ENCODE data around the gene GLIS1.
A peak's percentile ranks its signal among the peaks of the same experiment; 100 is the strongest.

Gene GLIS1

GRCh38 chr1:53739109-53739681 is at the start of gene GLIS1:
Gene GLIS1, minus strand, starts transcription at chr1:53739164. Its CDS starts 1,100 bp downstream, at chr1:53738064.
- H3K4me3 ChIP-seq (ENCODE audit: low read length) = peak within 1 kb of the TSS; percentile 49
- DNase-seq (ENCODE audit: low read depth) = no peak
- no peak for TF ChIP-seq CTCF (conservative IDR thresholded peaks at IDR 0.05; ENCODE audit: low read depth, low read length)

GRCh38 chr1:53787655-53788054 is 48.7 kb upstream of the GLIS1 start:
- no peak for DNase-seq (ENCODE audit: low read depth)
- H3K4me3 ChIP-seq (ENCODE audit: low read length) = no peak overlapping the region
- no peak for TF ChIP-seq CTCF (conservative IDR thresholded peaks at IDR 0.05; ENCODE audit: low read depth, low read length)

GRCh38 chr1:53783056-53783455 is 44.1 kb upstream of the GLIS1 start:
- DNase-seq (ENCODE audit: low read depth) = no peak
- TF ChIP-seq CTCF (conservative IDR thresholded peaks at IDR 0.05; ENCODE audit: low read depth, low read length) = no peak
- no peak overlapping the region for H3K4me3 ChIP-seq (ENCODE audit: low read length)

- no peak for DNase-seq (ENCODE audit: low read depth)
- no peak for TF ChIP-seq CTCF (conservative IDR thresholded peaks at IDR 0.05; ENCODE audit: low read depth, low read length)
These were observed 42.7 kb upstream of the GLIS1 start for GRCh38 chr1:53781654-53782053.

GRCh38 chr1:53777272-53777671 is 38.3 kb upstream of the GLIS1 start:
- no peak for TF ChIP-seq CTCF (conservative IDR thresholded peaks at IDR 0.05; ENCODE audit: low read depth, low read length)
- no peak overlapping the region for H3K4me3 ChIP-seq (ENCODE audit: low read length)
- no peak for DNase-seq (ENCODE audit: low read depth)

More at GRCh38 chr1:53781654-53782053, 42.7 kb upstream of the GLIS1 start:
- H3K4me3 ChIP-seq (ENCODE audit: low read length) = no peak overlapping the region

- DNase-seq (ENCODE audit: low read depth) = no peak
- H3K4me3 ChIP-seq (ENCODE audit: low read length) = no peak overlapping the region
- TF ChIP-seq CTCF (conservative IDR thresholded peaks at IDR 0.05; ENCODE audit: low read depth, low read length) = no peak
These were observed 32.7 kb upstream of the GLIS1 start for GRCh38 chr1:53771648-53772047.

- no peak for TF ChIP-seq CTCF (conservative IDR thresholded peaks at IDR 0.05; ENCODE audit: low read depth, low read length)
- H3K4me3 ChIP-seq (ENCODE audit: low read length) = no peak overlapping the region
- DNase-seq (ENCODE audit: low read depth) = no peak
These were observed 30.8 kb upstream of the GLIS1 start for GRCh38 chr1:53769780-53770179.

All from retinal pigment epithelial cell (primary cell).